CD4-positive, alpha-beta T cell treated with Interleukin-4 for 4 hours (primary cell): ENCODE data around the gene ABHD2.
"Not testable (repeated sequence)": the region's sequence is repeated elsewhere in the genome, so short reads cannot be mapped to it uniquely, and the experiment has no call there.

ENCODE experiments used
- DNase-seq: peaks from one replicate; pipeline ENCODE4 v3.0.0-alpha.2; 2020

ABHD2 gene

GRCh38 chr15:89099968-89100367, 11.7 kb downstream of the ABHD2 start:
- no peak for DNase-seq

- no peak for DNase-seq
These were observed 13.3 kb downstream of the ABHD2 start for GRCh38 chr15:89101302-89102193.

GRCh38 chr15:89103481-89104171, 15.4 kb downstream of the ABHD2 start:
- DNase-seq, result no peak

DNA sequence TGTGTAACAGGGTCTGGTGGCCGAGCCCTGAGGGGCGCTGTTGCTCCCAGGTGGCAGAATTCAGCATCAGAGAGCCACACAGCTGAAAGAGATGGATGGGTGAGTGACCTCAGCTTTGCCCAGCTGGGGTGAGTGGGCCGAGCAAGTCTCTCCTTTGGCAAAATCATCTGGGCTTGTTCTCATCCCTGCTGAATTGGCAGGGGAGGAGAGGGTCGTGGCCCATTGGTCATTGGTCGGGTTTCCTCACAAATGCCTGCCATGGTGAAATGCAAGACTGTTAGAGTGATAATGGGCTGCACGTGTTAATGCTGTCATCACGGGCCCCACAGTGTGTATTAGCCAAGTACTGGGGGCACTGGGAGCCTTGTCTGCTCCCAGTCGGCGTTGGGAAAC, 15.9 kb downstream of the ABHD2 start:
- no peak for DNase-seq

DNA sequence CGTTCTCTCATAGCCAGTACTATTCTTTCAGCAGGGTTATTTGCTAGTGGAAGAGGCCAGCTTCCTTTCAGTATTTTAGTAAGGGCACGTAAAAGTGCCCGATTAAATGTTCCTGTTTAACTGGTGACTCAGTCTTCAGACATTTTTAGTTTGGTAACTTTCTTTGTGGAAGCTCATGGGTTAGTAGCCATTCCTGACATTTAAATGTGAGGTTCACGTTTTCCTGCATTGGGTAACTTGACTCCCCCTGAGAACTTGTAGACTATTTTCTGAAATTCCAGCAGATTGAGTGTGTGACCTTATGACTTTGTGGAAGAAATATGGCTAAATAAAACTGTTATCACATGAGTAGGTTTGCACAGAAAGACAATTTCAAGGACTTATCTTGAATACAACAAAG, 16.9 kb downstream of the ABHD2 start:
- no peak for DNase-seq

DNA sequence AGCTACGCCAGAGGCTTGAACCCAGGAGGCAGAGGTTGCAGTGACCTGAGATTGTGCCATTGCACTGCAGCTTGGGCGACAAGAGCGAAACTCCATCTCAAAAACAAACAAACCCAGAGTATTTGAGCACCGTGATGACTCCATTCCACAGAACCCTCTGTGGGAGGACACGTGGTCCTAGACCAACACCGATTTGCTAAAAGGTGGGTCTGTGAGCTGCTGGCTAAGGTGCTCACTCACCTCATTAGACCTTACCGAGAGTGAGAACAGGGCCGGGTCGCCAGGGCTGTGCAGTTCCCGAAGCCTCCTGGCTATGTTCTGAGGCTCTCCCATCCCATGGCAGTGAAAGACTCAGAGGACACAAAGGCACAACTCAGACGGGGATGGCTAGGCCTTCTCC, 17.9 kb downstream of the ABHD2 start:
- DNase-seq, result no peak

DNA sequence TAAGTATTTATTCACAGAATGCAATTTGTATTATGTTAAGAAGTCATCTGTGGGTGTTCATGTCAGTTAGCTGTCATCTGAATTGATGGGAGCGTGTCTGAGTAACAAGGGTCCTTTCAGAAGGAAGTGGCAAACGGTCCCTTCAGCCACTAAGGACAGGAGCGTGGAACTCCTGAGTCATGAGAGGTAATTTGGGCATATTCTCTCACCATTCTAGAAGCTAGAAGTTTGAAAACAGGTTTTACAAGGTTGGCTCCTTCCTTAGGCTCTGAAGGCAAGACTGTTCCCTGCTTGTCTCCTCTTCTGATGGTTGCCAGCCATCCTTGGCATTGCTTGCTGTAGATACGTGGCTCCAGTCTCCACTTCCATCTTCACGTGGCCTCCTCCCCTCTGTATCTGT, 19.7 kb downstream of the ABHD2 start:
- no peak for DNase-seq

- no peak for DNase-seq
These were observed 20.6 kb downstream of the ABHD2 start for GRCh38 chr15:89108835-89109234.

DNA sequence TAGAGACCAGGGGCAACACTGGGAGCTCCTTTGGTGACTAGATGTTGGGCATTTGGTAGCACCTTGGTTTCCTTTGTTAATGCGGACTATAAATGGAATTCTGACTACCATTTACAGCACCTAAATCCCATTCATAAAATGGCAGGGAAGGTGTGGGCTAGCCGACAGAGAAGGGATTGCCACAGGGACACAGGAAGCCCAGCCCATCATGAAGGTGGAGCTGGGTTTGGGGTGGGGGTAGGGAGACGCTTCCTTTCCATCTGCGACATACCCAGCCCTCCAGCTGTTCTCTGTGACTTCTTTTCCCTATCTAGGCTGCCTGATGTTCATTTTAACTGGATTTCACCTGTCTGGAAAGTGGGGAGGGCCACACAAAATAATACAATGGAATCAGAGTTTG, 21.0 kb downstream of the ABHD2 start:
- DNase-seq, result no peak

GRCh38 chr15:89110060-89110459, 21.8 kb downstream of the ABHD2 start:
- DNase-seq, result no peak

DNA sequence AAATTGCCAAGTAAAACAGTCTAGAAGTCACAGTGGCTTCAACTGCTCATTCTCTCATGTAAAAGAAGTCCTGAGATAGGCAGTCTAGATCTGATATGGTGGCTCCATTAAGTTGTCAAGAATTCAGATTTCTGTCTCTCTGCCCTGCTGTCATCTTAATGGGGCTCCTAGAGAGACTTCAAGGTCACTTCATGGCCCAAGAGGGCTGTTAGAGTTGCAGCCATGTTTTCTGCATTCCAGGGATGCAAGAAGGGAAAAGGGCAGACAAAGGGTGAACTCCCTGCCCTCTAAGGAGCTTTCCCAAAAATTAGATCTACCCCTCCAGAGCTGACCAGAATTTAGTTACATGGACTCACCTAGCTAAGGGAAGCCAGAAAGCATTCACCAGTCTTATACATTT, 23.1 kb downstream of the ABHD2 start:
- no peak for DNase-seq

DNA sequence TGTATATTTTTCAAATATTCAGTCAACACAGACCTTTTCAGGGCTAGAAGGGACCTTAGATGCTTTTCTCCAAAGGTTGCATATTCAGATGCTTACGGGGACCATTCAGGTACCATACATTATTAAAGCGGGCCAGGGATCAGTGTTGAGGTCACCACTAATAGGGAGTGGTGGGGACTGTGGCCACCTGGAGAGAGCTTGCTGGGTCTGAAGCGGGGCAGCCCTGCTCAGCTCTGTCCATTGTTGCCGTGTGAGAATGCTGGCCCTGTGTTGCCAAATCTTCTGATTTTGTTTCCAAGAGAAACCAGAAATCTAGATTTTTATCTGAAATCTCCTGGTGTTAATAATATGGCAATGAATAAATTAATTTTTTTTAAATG, 23.7 kb downstream of the ABHD2 start:
- DNase-seq, result no peak

GRCh38 chr15:89112341-89112971, 24.2 kb downstream of the ABHD2 start:
- DNase-seq, result peak; percentile 30

- DNase-seq, result no peak
These were observed 25.2 kb downstream of the ABHD2 start for GRCh38 chr15:89113296-89114024.

GRCh38 chr15:89114990-89115389, 26.7 kb downstream of the ABHD2 start:
- no peak for DNase-seq

- no peak for DNase-seq
These were observed 27.3 kb downstream of the ABHD2 start for GRCh38 chr15:89115547-89115946.

- no peak for DNase-seq
These were observed 28.1 kb downstream of the ABHD2 start for GRCh38 chr15:89116404-89116803.

DNA sequence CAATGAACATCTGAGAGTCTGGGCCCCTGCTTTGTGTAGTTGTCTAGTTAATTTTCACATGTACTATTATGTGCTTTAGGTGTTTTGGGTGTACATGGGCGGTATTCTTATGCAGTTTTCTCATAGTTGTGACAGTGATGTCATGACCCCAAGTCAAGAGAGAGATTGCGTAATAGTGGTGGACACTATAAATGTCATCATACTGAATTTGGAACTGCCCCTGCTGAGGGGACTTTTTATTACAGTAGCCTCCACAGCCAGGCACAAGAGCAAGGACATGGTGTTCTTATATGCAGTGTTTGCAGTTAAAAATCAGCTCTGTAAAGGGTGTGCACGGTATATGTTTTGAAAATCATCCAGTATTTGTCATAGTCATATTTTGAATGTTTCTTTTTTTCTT, 29.5 kb downstream of the ABHD2 start:
- no peak for DNase-seq

DNA sequence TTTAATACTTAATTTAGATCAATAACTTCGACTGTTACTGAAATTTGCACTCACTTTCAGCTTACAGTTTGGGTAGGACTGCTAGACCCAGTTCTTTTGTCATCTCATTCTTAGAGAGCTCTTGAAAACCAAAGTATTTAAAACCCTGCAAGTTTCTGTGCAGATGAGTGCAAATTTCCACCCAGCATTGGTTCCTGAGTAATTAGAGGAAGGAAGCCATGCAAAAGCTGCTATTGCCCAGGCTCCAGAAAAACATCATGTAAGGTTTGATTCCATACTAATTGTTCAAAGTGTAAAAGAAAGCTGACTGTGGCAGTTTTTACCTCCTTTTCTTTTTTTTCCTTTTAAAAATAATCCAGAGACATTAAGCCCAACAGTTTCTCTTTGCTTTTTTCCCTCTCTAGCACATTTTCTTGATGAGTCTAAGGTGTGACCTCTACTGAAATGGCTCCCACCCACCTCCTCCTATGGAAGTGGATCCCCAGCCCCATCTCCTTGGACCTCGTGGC, 30.3 kb downstream of the ABHD2 start:
- no peak for DNase-seq

GRCh38 chr15:89119489-89120478, 31.5 kb downstream of the ABHD2 start:
- no peak for DNase-seq

DNA sequence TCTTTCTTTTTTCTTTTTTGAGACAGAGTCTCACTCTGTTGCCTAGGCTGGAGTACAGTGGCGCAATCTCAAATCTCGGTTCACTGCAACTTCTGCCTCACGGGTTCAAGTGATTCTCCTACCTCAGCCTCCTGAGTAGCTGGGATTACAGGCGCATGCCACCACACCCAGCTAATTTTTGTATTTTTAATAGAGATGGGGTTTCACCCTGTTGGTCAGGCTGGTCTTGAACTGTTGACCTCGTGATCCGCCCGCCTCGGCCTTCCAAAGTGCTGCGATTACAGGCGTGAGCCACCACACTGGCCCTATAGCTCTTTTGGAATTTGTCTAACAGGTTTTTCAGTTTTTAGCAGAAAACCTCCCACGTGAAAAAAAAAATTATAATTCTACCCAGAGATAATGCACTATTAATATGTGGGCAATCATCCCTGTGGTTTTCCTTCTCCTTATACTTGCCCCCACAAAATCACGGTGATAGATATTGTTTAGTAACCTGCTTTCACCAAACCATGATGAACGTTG, 32.3 kb downstream of the ABHD2 start:
- DNase-seq, result not testable (repeated sequence)

DNA sequence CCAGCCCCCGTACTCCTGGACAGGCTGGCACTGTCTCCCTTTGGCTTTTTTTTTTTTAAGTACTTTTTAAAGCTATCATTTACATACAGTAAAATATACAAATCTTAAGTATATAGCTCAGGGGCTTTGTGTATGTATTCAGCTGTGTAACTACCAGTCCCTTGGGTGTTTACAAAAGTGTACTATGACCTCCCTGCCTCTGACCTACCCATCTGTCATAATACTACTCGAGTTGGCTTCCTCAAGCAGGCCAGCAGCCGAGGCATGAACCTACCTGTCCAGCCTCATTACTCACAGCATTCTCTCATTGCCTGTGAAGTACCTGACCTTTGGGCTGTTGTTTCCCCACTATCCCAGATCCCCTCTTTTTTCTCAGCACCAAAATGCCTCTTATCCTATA, 33.2 kb downstream of the ABHD2 start:
- no peak for DNase-seq
